Upper lobe of left lung (tissue), 6 donors: ENCODE results near the gene CDH8. TPM values are rescaled to one million over a fixed set of nuclear protein-coding genes. Genes with fewer than 3 reads are reported as not detected.
"Not testable (repeated sequence)": the region's sequence is repeated elsewhere in the genome, so short reads cannot be mapped to it uniquely, and the experiment has no call there.

Source experiments
- ATAC-seq, 2 donors: fragments of 200-7000 bp; cut with Tn5 transposase; one replicate each; pipeline ENCODE4 v1.9.1; 2022; ENCODE audit warnings: mild to moderate bottlenecking in 2 of 2, moderate library complexity in 2 of 2; ENCODE audit not compliant: low FRiP score in 2 of 2
- DNase-seq, 2 donors: peaks; one replicate each; pipeline ENCODE4 v3.0.0-alpha.2; 2019 to 2020
- H3K27ac ChIP-seq, 4 donors: fragments of 200-600 bp; sonication (generic); one replicate each; pipeline ENCODE4 v1.5.1; 2016 to 2019
- H3K27me3 ChIP-seq, 4 donors: fragments of 200-600 bp; sonication (generic); one replicate each; pipeline ENCODE4 v1.5.1; 2017 to 2019
- H3K36me3 ChIP-seq, 4 donors: fragments of 200-600 bp; sonication (generic); one replicate each; pipeline ENCODE4 v1.5.1; 2016 to 2019
- H3K4me1 ChIP-seq, 4 donors: fragments of 200-600 bp; sonication (generic); one replicate each; pipeline ENCODE4 v1.5.1; 2018 to 2019
- H3K4me3 ChIP-seq, 4 donors: fragments of 200-600 bp; sonication (generic); one replicate each; pipeline ENCODE4 v1.5.1; 2017 to 2019; ENCODE audit warnings: mild to moderate bottlenecking in 2 of 4, moderate library complexity in 1 of 4
- H3K9me3 ChIP-seq, 4 donors: fragments of 200-600 bp; sonication (generic); one replicate each; pipeline ENCODE4 v1.5.1; 2018 to 2019
- EP300 ChIP-seq, 4 donors: sonication (generic); formaldehyde crosslinking; IDR thresholded peaks; one replicate each; pipeline ENCODE4 v1.5.1; 2017; ENCODE audit warnings: antibody characterized with exemption in 4 of 4, control low read depth in 2 of 4
- POLR2A ChIP-seq, 4 donors: fragments of 450-650 bp; IDR thresholded peaks; one replicate each; pipeline ENCODE4 v1.5.1; 2016 to 2017; ENCODE audit warnings: antibody characterized with exemption in 4 of 4, mild to moderate bottlenecking in 2 of 4
- POLR2AphosphoS5 ChIP-seq, 2 donors: sonication (generic); formaldehyde crosslinking; IDR thresholded peaks; one replicate each; pipeline ENCODE4 v1.5.1; 2017; ENCODE audit warnings: antibody characterized with exemption in 2 of 2
- WGBS, 2 donors: methylation state at CpG; one replicate each; pipeline ENCODE4 v1.1.5; 2017 to 2018; 5-methylcytosine and 5-hydroxymethylcytosine counted together
- total RNA-seq, 6 donors: library from RNA; depleted of rRNA in 4 of 6; stranded (reverse); fragments of >200 nt in 4 of 6; gene quantifications; one replicate each; pipeline versions ENCODE4 v1.1.0 to v1.2.1, GENCODE V29; 2016 to 2021
- TF ChIP-seq, protein P1 (sequence below), 6 experiments: fragments of 450-650 bp in 4 of 6; fragments of 200-600 bp in 2 of 6; sonication (generic) in 2 of 6; IDR thresholded peaks; one replicate each; pipeline ENCODE4 v1.5.1; 2016 to 2019; ENCODE audit warnings: antibody characterized with exemption in 6 of 6
- donor health status: DM: no; HTN: no; CAD: no; lungs with moderate emphysema.
- donor health status: DM: no; HTN: yes; CAD: no; lungs with severe emphysema.

CDH8 gene
- total RNA-seq, 6 donors from 2014 or later, result 0.10 to 1.8 (median 0.31) TPM; not detected in 1

DNA sequence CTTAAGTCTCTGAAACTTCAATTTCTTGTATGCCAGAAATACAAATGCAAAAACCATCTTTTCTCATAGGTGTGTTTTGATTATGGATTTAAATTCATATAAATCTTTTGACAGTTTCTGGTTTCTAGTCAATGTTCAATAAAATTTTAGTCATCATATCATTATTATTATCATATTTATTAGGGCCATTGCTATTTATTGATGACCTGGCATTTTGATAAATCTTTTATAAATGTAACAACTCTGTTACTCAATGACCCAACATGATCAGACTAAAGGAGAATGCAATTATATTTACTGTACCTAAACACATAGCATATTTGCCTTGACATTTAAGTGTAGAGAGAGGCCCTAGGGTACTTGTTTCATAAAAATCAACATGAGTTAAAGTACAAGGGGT is 320.8 kb downstream of the CDH8 start:
- Histone ChIP-seq H3K9me3 (no peaks in the 10 kb centered on the region), H3K36me3 (no peaks in the 10 kb centered on the region), H3K4me3 (no peak overlapping the region), H3K27me3 (no peaks in the 10 kb centered on the region), H3K27ac (no peak overlapping the region), H3K4me1 (no peaks in the 10 kb centered on the region)
- TF ChIP-seq, protein P1, sequence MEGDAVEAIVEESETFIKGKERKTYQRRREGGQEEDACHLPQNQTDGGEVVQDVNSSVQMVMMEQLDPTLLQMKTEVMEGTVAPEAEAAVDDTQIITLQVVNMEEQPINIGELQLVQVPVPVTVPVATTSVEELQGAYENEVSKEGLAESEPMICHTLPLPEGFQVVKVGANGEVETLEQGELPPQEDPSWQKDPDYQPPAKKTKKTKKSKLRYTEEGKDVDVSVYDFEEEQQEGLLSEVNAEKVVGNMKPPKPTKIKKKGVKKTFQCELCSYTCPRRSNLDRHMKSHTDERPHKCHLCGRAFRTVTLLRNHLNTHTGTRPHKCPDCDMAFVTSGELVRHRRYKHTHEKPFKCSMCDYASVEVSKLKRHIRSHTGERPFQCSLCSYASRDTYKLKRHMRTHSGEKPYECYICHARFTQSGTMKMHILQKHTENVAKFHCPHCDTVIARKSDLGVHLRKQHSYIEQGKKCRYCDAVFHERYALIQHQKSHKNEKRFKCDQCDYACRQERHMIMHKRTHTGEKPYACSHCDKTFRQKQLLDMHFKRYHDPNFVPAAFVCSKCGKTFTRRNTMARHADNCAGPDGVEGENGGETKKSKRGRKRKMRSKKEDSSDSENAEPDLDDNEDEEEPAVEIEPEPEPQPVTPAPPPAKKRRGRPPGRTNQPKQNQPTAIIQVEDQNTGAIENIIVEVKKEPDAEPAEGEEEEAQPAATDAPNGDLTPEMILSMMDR (IDR thresholded peaks at IDR 0.05), result no peak
- TF ChIP-seq POLR2AphosphoS5 (IDR thresholded peaks at IDR 0.05) (no peak), EP300 (IDR thresholded peaks at IDR 0.05) (no peak), POLR2A (IDR thresholded peaks at IDR 0.05) (no peak)
- ATAC-seq (no peak), DNase-seq (no peak)

- no peak for TF ChIP-seq EP300 (IDR thresholded peaks at IDR 0.05)
- TF ChIP-seq POLR2A (IDR thresholded peaks at IDR 0.05), result no peak
- TF ChIP-seq, protein P1 (IDR thresholded peaks at IDR 0.05), result no peak
- TF ChIP-seq POLR2AphosphoS5 (IDR thresholded peaks at IDR 0.05), result no peak
- Histone ChIP-seq H3K36me3 (no peaks in the 10 kb centered on the region), H3K9me3 (no peaks in the 10 kb centered on the region), H3K4me3 (no peak overlapping the region), H3K4me1 (no peaks in the 10 kb centered on the region), H3K27me3 (no peaks in the 10 kb centered on the region), H3K27ac (no peak overlapping the region)
- WGBS, 2 donors, result 83 to 89% methylated on average over 5 of the region's 5 CpGs
- DNase-seq (no peak), ATAC-seq (no peak)
These were observed 322.5 kb downstream of the CDH8 start for GRCh38 chr16:61713787-61714186.

GRCh38 chr16:61699640-61700039 is 336.6 kb downstream of the CDH8 start:
- H3K27me3 ChIP-seq, H3K9me3 ChIP-seq, H3K4me3 ChIP-seq, ATAC-seq, H3K4me1 ChIP-seq, H3K36me3 ChIP-seq, H3K27ac ChIP-seq, DNase-seq: not testable (repeated sequence)
- whole genome bisulfite sequencing, 2 donors, result 94 to 95% methylated on average over 4 of the region's 4 CpGs

- no peak overlapping the region for H3K27ac ChIP-seq
- H3K4me3 ChIP-seq, result no peak overlapping the region
- H3K9me3 ChIP-seq, result no peaks in the 10 kb centered on the region
- no peak for DNase-seq
- WGBS, 2 donors, result 56 to 68% methylated on average over 3 of the region's 3 CpGs
- no peaks in the 10 kb centered on the region for H3K27me3 ChIP-seq
- H3K4me1 ChIP-seq, result no peaks in the 10 kb centered on the region
- no peak for ATAC-seq
- H3K36me3 ChIP-seq, result no peaks in the 10 kb centered on the region
- TF ChIP-seq, protein P1 (IDR thresholded peaks at IDR 0.05), result no peak
- TF ChIP-seq POLR2AphosphoS5 (IDR thresholded peaks at IDR 0.05) (no peak), POLR2A (IDR thresholded peaks at IDR 0.05) (no peak), EP300 (IDR thresholded peaks at IDR 0.05) (no peak)
These were observed 351.7 kb downstream of the CDH8 start for GRCh38 chr16:61684541-61684940.

DNA sequence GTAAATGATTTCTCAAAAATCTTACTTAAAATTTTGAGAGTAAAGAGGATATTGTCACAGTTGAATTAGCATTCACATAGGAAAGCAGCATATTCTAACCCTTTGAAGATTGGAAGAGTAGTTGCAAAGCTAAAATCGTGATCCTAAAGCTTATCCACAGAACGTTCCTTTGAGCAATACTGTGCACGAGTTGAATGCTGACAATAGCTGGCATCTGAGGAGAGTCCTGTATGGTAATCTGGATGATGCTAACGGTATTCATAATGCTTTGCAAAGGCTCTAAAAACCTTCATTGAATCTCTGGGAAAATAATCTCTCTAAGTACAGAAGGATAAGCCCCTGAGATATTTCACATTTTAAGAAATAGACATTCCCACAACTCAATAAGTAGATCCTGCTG is 354.6 kb downstream of the CDH8 start:
- Histone ChIP-seq H3K9me3 (no peaks in the 10 kb centered on the region), H3K27ac (no peak overlapping the region), H3K27me3 (no peaks in the 10 kb centered on the region), H3K4me3 (no peak overlapping the region), H3K4me1 (no peaks in the 10 kb centered on the region), H3K36me3 (no peaks in the 10 kb centered on the region)
- ATAC-seq (no peak), DNase-seq (no peak)
- WGBS, 2 donors, result 81 to 86% methylated on average over 4 of the region's 4 CpGs
- TF ChIP-seq, protein P1 (IDR thresholded peaks at IDR 0.05), result no peak
- TF ChIP-seq EP300 (IDR thresholded peaks at IDR 0.05), result no peak
- no peak for TF ChIP-seq POLR2A (IDR thresholded peaks at IDR 0.05)
- TF ChIP-seq POLR2AphosphoS5 (IDR thresholded peaks at IDR 0.05), result no peak
